Ammon's horn (tissue), 1 donor: Measurements from ENCODE around the gene DNAI4.
A peak's percentile ranks its signal among the peaks of the same experiment; 100 is the strongest.

Experiments
- DNase-seq: peaks from one replicate; pipeline ENCODE4 v3.0.0-alpha.2; 2016; ENCODE audit warnings: low spot score

The DNAI4 gene

DNA sequence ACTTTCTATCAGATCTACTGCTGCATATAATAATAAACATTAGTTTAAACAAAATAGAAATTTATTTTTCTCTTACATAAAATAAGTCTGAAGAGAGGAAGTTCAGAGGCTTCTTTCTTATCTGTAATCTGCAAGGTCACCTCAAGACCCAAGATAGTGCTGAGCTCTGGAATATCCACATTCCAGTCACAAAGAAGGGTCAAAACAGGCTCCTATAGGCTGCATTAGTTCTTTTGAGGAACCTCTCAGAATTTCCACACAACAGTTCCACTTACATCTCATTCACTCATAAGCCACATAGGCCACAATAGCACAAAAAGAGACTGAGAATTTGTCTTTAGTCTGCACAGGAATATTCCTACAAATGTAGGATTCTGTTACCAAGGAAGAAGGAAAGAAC is 157.0 kb downstream of the DNAI4 start:
- no peak for DNase-seq

DNA sequence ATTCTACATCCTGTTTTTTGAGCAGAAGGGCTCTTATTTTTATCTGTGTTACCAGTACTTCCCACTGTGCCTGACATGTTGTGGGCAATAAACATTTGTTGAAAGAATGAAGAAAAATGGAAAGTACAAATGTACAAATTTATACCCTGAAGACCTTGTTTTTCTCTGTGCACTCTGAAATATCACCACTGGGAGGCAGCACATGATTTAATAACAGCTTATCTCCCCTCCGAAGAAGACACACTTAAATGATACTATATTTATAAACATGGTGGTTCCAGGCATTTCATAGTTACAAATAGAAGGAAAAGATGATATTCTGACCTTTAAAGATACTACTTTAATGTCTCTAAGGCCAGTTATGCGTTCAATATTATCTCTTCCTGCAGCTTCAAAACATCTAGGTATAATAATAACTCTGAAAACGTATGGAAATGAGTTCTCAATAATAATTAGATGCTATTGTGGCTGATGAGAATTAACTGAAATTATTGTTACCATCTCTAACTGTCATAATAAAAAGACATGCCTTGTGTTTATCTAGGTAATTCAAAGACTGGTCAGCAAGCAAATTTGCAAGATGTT is 159.6 kb downstream of the DNAI4 start:
- DNase-seq, result peak; percentile 70
